Cortex of kidney (tissue), 1 donor: ENCODE data around the gene FUT1.

ENCODE experiments used
- DNase-seq: peaks from one replicate; lab custom pipeline; 2025; lab: John Stamatoyannopoulos, UW

FUT1 gene

GRCh38 chr19:48741129-48741999 is 11.1 kb downstream of the FUT1 start:
- DNase-seq, result no peak

- DNase-seq, result no peak
These were observed 12.1 kb downstream of the FUT1 start, which contains the start of gene RASIP1 for GRCh38 chr19:48740164-48740972. TSS of gene RASIP1 (minus strand) at chr19:48740610. CDS start at chr19:48740282, 328 bp downstream.

GRCh38 chr19:48739404-48740163 is 12.9 kb downstream of the FUT1 start:
- DNase-seq, result no peak

GRCh38 chr19:48738557-48739403 is 13.7 kb downstream of the FUT1 start:
- DNase-seq, result peak; percentile 74

- no peak for DNase-seq
These were observed 15.0 kb downstream of the FUT1 start for GRCh38 chr19:48737360-48737998.

- DNase-seq, result no peak
These were observed 17.3 kb downstream of the FUT1 start for GRCh38 chr19:48735031-48735615.

GRCh38 chr19:48734625-48735024 is 17.8 kb downstream of the FUT1 start:
- DNase-seq, result no peak

GRCh38 chr19:48731452-48731851 is 21.0 kb downstream of the FUT1 start:
- DNase-seq, result no peak

- DNase-seq, result no peak
These were observed 23.4 kb downstream of the FUT1 start for GRCh38 chr19:48728911-48729664.

- no peak for DNase-seq
These were observed 25.9 kb downstream of the FUT1 start for GRCh38 chr19:48726556-48726955.

- DNase-seq, result no peak
These were observed 27.4 kb downstream of the FUT1 start for GRCh38 chr19:48724796-48725753.

GRCh38 chr19:48722196-48722708 is 30.2 kb downstream of the FUT1 start:
- no peak for DNase-seq

GRCh38 chr19:48720613-48721296 is 31.7 kb downstream of the FUT1 start:
- no peak for DNase-seq

GRCh38 chr19:48720251-48720612 is 32.2 kb downstream of the FUT1 start:
- no peak for DNase-seq

GRCh38 chr19:48719263-48720171 is 32.9 kb downstream of the FUT1 start, which contains the start of gene MAMSTR:
TSS of gene MAMSTR (minus strand) at chr19:48719725. CDS start at chr19:48719031, 694 bp downstream.
- no peak for DNase-seq

GRCh38 chr19:48718711-48719231 is 33.7 kb downstream of the FUT1 start:
- DNase-seq, result no peak
